Fibroblast of gingiva (primary cell): ENCODE results near the gene REPIN1.

Experiments used
- DNase-seq: peaks from one replicate; pipeline ENCODE4 v3.0.0-alpha.2; 2011; ENCODE audit warnings: low read depth

The REPIN1 gene

DNA sequence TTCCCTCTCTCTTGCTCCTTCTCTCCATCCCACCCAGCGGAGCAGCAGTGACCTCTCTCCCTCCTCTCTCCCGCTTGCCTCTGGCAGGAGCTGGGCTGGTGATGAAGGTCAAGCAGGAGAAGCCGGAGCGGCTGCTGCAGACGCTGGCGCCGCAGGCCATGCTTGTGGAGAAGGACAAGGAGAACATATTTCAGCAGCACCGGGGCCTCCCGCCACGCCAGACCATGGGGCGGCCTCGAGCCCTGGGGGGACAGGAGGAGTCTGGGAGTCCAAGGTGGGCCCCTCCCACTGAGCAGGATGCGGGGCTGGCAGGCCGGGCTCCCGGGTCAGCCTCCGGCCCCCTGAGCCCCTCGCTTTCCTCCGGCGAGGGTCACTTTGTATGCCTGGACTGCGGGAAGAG, 27.8 kb downstream of the REPIN1 start:
- no peak for DNase-seq

DNA sequence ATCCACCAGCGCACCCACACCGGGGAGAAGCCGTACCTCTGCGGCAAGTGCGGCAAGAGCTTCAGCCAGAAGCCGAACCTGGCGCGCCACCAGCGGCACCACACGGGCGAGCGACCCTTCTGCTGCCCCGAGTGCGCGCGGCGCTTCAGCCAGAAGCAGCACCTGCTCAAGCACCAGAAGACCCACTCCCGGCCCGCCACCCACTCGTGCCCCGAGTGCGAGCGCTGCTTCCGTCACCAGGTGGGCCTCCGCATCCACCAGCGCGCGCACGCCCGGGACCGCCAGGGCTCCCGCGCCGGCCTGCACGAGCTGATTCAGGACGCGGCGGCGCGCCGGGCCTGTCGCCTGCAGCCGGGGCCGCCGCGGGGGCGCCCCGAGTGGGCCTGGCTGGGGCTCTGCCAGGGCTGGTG, 28.2 kb downstream of the REPIN1 start:
- no peak for DNase-seq

DNA sequence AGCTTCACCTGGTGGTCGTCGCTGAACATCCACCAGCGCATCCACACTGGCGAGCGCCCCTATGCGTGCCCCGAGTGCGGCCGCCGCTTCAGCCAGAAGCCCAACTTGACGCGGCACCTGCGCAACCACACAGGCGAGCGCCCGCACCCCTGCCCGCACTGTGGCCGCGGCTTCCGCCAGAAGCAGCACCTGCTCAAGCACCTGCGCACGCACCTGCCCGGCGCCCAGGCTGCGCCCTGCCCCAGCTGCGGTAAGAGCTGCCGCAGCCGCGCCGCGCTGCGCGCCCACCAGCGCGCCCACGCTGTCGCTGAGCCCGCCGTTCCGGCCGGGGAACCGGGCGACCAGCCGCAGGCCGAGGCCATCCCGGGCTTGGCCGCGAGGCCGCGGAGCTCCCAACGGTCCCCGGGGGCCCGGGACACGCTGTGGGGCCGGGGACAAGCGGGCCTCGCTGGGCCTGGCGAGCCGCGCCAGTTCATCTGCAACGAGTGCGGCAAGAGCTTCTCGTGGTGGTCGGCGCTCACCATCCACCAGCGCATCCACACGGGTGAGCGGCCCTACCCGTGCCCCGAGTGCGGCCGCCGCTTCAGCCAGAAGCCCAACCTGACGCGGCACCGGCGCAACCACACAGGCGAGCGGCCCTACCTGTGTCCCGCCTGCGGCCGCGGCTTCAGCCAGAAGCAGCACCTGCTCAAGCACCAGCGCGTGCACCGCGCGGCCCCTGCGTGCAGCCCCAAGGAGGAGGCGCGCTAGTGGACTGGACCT, 28.9 kb downstream of the REPIN1 start:
- no peak for DNase-seq

DNA sequence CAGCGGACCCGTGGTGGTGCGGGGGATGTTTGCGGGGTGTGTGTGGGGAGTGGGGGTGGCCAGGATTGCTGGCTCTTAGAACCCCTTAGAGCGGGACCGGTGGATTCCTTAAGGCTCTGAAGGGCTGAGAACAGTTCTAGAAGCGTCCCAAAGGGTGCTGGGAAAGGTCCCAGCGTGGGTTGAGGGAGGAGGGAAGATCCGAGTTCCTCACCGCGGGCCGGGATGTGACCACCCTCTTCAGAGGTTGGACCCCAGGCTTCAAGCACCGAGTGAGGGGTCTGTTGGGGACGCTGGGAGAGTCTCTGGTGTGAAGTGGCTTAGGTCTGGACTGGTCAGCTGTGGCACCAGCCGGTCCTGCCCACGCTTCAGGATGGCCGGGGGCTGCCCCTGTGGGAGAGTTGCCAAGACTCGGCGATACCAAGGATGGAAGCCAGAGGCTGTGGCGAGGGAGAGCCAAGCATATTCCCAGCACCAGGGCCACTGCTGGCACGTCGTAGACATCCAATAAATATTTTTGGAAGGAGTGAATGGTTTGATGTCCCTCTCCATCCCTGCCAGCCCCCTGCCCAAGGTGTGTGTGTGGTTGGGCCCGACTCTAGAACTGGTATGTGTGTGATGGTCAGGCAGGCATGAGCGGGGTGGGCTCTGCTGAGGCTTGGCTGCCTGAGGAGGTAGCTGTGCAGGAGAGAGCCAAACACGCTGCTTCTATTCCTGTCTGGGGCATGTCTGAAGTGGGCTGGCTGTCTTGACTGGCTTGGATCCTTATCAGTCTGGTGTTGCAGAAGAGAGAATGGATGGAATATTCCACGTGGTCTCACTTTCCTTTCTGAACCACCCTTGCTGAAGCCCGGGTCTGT, 29.7 kb downstream of the REPIN1 start:
- DNase-seq = no peak

DNA sequence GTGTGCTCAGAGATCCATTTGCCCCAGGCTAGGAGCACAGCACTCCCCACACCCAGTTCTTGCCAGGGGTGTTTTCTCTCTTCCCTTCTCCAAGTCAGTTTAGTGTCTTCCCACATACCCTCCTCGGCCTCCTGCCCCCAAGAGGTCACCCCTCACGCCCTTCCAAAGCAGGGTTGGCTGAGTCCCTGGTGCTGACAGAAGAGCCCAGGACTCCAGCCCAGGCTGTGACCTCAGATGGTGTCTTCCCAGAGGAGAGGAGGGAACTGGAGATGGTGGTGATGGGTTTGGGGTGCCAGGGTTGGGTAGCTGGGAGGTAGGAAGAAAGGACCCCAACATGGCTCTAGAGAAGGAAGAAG, 30.3 kb downstream of the REPIN1 start:
- no peak for DNase-seq

DNA sequence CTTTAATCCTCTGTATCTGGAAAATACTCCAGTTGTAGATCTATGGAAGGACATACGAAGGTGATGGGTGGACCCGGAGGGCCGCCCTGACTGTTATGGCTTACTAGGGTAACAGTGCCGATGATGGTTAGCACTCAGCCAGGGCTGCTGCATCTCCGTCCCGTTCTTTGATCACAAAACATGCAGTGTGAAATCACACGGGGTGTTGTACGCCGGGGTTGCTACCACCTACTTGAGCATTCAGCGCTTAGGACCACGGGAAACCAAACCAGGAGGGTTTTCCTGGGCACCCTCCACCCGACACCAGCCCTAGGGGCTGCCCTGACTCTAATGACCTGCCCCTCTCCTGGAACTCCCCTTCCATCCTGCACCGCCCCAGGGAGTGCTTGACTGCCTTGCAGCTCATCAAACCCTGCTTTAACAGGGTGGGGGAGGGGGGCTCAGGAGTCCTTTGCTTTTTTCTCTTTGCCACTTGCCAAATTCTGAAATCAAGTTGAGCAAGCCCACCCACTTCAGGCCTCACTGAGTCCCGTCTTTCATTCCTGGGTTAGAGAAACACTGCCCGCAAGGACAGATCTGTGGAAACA, 30.9 kb downstream of the REPIN1 start:
- no peak for DNase-seq

DNA sequence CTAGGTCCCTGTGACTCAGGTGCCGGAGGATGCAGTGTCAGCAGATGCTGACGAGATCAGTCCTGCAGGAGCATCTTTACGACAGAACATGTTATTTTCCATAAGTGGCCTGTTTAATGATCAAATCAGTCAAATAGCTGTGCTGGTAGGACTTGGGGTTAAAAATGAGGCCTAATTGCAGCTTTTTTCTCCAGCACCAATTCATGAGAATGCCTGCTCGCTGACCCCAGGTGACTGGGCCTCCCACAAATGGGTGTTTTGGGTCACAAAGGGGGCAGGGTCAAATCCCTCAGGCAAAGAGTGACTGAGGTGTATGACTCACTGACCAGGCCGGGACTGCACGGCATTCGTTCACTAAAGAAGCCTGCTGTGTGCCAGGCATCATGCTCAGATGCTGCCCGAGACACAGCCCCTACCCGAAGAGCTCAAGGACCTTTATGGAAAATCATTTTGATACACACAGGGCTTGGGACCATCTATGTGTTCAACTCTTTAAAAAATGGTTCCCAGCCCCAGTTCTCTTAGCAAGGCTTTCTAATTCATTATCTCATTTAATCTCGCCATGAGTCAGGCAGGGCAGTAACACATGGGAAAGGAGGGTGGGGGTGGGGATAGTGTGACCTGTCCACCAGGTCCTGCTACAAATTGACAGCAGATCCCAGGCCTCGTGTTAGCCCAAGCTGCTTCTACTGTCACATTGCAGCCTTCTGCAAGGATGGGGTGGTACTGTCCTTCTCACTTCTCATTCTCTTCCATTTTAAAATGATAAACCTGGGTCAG, 31.6 kb downstream of the REPIN1 start:
- no peak for DNase-seq

DNA sequence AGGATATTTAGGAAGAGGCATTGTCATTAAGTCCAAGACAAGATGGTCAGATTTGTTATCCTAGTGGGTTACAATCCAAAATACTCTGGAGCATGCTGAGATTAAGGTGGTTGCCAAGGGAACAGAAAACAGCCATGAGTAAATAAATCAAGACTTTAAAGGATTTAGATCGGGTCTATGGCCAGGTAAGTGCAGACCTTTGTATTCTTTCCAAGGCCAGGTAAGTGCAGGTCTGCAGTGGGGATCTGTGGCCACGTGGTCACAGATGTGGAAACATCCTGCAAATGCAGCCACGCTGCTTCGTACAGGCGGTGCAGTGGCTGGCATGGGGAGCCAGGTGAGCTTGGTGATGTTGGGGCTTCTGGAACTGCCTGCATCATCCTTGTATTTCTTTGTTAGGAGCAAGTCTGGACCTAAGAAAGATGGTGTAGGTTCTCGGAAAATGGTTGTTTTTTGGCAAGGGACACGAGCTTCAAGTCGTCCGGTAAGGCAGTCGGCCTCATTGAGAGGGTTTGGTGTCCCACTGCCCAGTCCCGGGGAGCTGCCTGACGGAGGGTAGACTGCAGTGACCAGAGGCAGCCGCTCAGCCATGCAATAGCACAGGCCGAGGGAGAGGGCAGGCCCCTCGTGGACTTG, 32.3 kb downstream of the REPIN1 start:
- DNase-seq = no peak

DNA sequence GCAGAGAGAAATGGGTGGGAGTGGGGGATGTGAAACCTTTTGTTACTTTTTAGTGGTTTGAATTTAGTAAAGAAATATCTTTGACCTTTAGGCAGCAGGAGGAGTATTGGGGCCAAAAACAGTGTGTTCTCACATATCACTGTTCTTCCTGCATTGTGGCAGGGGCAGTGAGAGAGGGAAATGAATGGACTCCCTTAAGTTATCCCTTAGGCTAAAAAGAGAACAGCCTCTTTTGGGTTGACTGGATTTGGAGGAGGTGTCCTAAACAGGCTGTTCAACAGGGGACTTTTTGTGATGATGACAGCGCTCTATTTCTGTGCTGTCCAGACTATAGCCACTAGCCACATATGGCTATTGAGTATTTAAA, 32.8 kb downstream of the REPIN1 start:
- DNase-seq = no peak

DNA sequence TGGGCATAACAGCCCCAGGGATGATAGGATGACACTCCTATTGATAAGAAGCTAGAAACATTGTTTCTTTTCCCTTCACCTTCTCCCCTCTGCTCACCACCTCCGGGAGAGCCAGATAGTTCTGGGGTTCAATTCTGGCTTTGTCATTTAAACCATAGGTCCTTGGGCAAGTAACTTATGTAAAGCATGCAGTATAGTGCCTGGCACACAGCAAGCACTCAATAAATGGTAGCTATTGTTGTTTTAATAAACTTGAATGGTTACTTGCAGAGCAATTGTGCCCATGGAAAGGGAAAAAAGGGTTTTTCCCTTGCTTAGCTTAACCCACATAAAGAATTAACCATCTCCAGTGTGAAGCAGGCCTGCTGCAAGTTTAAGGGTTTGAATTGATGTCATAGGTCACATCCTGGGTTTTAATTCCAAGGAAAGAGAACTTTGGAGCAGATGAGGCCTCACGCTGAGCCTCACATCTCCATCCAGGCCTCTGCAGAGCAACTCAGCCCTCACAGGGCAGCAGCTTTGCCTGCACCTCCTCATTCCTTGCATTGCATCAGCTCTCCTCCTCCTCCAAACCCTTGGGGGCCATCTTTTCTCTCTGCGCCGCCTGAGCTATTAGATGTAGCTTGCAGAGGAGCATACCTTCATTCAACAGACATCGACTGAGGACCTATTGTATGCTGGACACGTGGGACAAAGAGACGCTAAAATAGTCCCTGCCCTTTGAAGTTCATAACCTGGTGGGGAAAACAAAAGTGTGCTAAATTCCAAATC, 33.4 kb downstream of the REPIN1 start:
- no peak for DNase-seq

DNA sequence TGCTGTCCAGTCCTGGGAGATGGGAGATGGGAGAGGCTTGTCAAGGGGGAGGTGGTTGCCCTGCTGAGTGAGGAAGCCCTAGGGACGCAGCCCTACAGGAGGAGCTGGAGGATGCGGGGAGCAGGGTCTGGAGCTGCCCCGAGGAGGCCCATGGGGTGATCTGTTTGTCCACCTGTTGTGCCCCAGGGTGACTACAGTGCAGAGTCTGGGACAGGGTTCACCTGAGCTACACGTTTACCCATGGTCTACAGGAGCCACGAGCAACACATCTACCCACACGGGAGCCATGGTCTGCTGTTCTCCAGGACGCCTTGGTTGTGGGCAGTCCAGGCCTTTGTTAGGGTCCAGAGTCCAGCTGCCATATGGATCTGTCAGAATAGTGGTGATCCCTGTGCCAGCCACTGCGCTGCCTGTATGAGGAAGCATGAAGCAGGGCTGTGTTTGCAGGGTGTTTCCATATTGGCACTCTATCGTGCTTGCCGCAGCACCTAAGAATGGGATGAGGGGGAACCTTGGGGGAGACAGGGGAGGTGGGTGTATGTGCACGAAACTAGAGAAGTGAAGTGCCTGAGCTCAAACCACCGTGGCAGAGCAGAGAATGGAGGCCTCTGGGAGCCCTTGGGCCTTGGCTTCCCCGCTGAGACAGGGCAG, 34.2 kb downstream of the REPIN1 start:
- DNase-seq = no peak

DNA sequence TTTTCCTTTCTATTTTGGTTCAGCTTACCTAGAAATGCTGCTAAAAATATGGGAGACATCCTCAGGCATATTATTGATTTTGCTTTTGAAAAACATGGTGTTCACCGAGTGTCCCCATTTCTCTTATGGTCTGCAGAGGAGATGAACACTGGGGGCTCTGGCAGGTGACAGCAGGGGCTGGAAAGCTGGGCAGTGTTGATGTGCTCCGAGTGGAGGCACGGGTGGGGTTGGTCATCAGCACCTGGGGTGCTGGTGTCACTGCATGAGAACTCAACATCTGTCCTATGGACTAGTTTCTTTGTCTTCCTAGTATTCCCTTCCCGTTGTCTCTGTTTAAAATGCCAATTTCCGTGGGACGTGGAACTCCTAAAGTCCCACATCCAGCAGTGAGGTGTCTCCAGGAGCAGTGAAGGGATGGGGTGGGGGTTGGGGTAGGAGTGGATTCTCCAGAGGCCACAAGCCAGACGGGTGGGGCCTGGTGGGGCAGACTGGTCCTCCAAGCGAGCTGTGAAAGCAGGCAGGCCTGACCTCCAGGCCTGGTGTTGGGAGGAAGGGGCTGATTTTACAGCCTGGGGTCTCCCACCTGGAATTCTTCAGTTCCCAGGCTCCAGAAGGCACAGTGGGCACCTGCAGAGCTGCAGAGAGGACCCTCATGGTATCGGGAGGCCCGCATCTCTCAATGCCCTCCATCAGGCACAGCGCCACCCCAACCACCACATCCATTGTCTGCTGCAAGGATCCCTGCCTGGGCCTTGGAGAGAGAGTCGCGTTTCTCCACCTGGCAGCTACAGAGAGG, 35.0 kb downstream of the REPIN1 start:
- DNase-seq = no peak

DNA sequence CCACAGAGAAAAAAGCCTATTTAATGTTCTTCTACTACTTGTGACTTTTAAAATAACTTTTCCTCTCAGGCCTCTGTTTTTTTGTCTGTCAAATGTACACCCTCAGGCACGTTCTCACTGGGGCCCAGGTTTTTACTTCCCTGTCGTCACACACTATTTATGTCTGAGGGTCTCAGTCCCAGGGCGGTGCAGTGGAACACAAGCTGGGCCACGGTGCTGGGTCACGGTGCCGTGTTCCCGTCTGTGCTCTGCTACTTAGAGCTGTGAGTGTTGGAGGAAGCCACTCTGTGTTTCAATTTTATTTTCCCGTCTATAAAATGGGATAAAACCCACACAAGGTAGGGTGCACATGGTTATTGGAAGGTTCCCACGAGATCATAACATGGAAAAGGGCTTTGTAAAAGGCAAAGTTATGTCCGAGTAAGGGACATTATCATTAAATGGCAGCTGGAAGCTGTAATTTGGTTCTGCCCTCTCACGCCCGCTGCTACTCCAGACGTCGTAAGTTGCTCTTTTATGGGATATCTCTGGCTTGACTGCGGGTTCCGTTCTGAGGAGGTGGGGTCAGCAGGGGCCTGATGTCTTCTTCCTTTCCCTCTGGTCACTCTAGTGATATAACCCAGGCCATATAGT, 35.7 kb downstream of the REPIN1 start:
- DNase-seq = no peak

DNA sequence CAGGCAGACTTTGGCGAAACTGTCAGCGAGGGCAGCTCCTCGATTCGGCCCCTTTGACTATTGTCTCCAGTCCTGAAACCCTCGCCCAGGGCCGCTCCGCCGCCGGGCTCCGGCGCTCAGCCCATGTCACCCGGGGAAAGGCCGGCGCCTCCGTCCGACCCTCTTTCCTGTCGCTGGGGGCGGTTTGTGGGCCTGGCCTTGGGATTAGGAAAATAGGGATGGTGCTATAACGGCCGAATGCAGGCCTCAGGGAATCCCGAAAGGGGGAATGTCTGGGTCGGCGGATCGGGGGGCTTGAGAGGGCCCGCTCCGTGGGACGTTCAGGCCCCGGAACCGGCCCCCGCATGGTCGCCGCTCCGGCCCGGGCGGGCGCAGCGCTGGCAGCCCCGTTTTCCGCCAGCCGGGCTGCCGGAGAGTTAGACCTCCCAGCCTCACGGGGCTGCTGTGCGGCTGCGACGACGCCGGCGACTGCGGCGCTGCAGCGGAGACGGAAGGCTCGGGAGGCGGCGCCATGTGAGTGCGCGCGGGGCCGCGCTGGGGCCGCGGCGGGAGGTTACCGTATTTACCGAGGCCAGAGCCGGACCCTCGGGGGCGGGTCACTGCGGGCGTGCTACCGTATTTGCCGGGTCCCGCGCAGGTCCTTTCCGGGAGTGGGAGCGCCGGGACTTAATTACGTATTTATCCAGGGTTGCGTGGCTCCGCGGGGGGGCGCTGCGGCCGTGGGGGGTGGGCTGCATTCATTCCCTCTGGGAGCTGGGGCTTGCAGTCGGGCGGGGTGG, 36.4 kb downstream of the REPIN1 start:
- DNase-seq = peak; percentile 94

DNA sequence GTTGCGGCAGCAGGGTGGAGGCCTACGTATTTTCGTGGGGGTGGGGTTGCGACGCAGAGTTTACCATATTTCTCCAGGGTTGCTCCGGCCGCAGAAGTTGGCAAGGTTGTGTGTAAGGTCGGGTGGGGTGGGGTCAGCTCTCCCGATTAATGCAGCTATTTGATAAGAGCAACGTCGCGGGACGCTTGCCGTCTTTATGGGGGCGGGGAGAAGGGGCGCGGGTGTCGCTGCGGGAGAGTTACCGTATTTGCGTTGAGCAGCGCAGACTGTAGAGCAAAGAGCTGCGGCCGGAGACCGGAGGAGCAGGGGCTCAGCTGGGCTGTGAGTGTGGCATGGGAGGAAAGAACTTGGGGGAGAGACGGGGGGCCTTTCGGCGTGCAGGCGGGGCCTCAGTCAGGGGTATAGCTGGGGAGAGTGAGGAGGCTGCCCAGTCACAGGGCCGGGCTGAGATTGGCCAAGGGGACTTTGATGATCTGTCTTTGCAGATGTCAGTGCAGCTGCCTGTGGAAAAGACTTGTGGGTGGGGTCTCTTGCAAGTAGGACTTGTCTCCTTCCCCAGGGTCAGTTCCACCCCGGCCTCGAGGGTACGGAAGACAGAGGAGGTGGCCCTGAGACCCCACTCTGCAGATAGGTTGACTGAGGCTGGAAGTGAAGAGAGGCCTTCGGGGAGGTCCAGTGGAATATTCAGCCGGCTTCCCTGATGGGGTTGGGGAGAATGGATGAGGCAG, 37.1 kb downstream of the REPIN1 start:
- no peak for DNase-seq

DNA sequence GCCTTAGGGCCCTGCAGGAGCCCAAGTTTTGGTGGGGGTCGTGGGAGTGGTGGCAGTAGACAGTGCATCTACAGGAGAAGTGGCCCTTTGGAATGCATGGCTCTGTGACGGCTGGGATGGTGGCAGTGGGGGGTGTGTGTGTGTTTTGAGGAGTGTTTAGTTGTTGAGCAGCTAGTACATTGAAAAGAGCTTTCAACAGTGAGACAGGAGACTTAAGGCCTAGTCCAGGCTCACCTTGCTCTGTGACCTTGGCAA, 37.6 kb downstream of the REPIN1 start:
- no peak for DNase-seq

DNA sequence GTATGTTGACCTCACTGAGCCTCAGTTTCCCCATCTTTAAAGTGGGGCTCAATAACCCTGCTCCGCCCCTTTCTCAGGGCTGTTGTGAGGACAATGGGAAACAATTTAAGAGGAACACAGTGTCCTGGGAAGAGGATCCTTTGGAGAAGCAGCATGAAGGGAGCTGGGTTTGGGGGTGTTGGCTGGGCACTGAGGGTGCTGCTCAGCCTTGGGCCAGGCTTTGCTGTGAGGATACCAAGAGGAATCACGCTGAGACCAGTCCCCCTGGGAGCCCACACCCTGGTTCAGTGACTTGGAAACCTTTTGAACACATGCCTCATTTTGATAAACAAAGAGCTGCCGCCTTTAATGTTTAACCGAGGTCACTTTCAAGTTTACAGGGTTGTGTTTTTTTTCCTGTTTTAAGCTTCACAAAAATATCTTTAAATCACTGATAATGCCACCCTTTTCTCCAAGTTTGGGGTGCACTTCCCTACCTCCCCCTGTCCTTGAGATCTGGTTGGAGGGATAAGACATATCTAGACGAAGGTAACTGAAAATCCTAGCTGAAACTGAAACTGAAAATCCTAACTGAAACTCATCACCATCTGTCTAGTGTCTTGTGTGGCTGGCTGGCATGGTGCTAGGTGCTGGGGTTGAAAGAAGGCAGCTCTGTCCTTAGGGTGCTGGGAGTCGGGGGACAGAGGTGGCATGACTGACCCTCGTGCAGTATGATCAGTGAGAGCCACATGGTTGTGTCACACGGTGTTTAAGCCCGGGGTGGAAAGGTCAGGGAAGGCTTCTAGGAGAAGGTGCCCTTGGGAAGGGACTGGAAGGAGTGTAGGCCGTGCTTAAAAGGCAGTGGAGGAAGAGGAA, 38.2 kb downstream of the REPIN1 start:
- no peak for DNase-seq
